RWPE2 (cell line): Measurements from ENCODE around the gene OR5A1.
"Not testable (repeated sequence)": the region's sequence is repeated elsewhere in the genome, so short reads cannot be mapped to it uniquely, and the experiment has no call there.

Experiments used
- ATAC-seq: fragments of 200-7000 bp; cut with Tn5 transposase; 3 replicates; pipeline ENCODE4 v1.9.1; 2021; ENCODE audit warnings: low read depth
- DNase-seq: peaks from one replicate; pipeline ENCODE4 v3.0.0-alpha.2; 2020; ENCODE audit warnings: low spot score
- H3K27ac ChIP-seq: fragments of 450-650 bp; 2 replicates; pipeline ENCODE4 v1.5.1; 2017; ENCODE audit warnings: mild to moderate bottlenecking; ENCODE audit not compliant: poor library complexity, severe bottlenecking
- H3K27me3 ChIP-seq: fragments of 250-450 bp; sonication (Bioruptor Pico); 2 replicates; pipeline ENCODE4 v1.5.1; 2021; ENCODE audit warnings: mild to moderate bottlenecking, moderate library complexity; ENCODE audit not compliant: insufficient read depth, poor library complexity, severe bottlenecking
- H3K36me3 ChIP-seq: fragments of 250-450 bp; sonication (Bioruptor Pico); 2 replicates; pipeline ENCODE4 v1.5.1; 2020; ENCODE audit warnings: low read depth, mild to moderate bottlenecking, moderate library complexity
- H3K4me1 ChIP-seq: fragments of 250-450 bp; sonication (Bioruptor Pico); 2 replicates; pipeline ENCODE4 v1.5.1; 2021; ENCODE audit warnings: mild to moderate bottlenecking, moderate library complexity; ENCODE audit not compliant: insufficient read depth, poor library complexity, severe bottlenecking
- H3K4me3 ChIP-seq: fragments of 250-450 bp; sonication (Bioruptor Pico); 2 replicates; pipeline ENCODE4 v1.5.1; 2021; ENCODE audit warnings: mild to moderate bottlenecking, moderate library complexity; ENCODE audit not compliant: severe bottlenecking
- H3K9me3 ChIP-seq: fragments of 250-450 bp; sonication (Bioruptor Pico); 2 replicates; pipeline ENCODE4 v1.5.1; 2021; ENCODE audit warnings: mild to moderate bottlenecking, moderate library complexity; ENCODE audit not compliant: severe bottlenecking
- TF ChIP-seq, protein P1 (sequence below): fragments of 450-650 bp; IDR thresholded peaks from one replicate; pipeline ENCODE4 v1.5.1; 2017; ENCODE audit warnings: mild to moderate bottlenecking, moderate library complexity; ENCODE audit not compliant: poor library complexity, severe bottlenecking

OR5A1 gene

GRCh38 chr11:59437770-59438169 is 1.5 kb downstream of the OR5A1 start:
- TF ChIP-seq, protein P1, sequence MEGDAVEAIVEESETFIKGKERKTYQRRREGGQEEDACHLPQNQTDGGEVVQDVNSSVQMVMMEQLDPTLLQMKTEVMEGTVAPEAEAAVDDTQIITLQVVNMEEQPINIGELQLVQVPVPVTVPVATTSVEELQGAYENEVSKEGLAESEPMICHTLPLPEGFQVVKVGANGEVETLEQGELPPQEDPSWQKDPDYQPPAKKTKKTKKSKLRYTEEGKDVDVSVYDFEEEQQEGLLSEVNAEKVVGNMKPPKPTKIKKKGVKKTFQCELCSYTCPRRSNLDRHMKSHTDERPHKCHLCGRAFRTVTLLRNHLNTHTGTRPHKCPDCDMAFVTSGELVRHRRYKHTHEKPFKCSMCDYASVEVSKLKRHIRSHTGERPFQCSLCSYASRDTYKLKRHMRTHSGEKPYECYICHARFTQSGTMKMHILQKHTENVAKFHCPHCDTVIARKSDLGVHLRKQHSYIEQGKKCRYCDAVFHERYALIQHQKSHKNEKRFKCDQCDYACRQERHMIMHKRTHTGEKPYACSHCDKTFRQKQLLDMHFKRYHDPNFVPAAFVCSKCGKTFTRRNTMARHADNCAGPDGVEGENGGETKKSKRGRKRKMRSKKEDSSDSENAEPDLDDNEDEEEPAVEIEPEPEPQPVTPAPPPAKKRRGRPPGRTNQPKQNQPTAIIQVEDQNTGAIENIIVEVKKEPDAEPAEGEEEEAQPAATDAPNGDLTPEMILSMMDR, result no peak
- Histone ChIP-seq H3K36me3 (no peaks in the 10 kb centered on the region), H3K9me3 (no peaks in the 10 kb centered on the region), H3K27ac (no peak overlapping the region), H3K4me1 (no peaks in the 10 kb centered on the region), H3K27me3 (peaks cover 12% of the 10 kb centered on the region), H3K4me3 (no peak overlapping the region)
- no peak for DNase-seq
- ATAC-seq, result no peak

GRCh38 chr11:59445624-59446023 is 9.4 kb downstream of the OR5A1 start:
- not testable (repeated sequence) for ATAC-seq, DNase-seq, H3K4me3 ChIP-seq, H3K9me3 ChIP-seq, H3K4me1 ChIP-seq, H3K27me3 ChIP-seq, H3K36me3 ChIP-seq, H3K27ac ChIP-seq

- H3K27ac ChIP-seq, result no peak overlapping the region
- DNase-seq (no peak), ATAC-seq (no peak)
- no peaks in the 10 kb centered on the region for H3K9me3 ChIP-seq
- no peaks in the 10 kb centered on the region for H3K36me3 ChIP-seq
- no peaks in the 10 kb centered on the region for H3K4me1 ChIP-seq
- TF ChIP-seq, protein P1, result no peak
- no peaks in the 10 kb centered on the region for H3K27me3 ChIP-seq
- no peak overlapping the region for H3K4me3 ChIP-seq
Measured at GRCh38 chr11:59448484-59448883, 12.2 kb downstream of the OR5A1 start.

GRCh38 chr11:59456661-59457060 is 20.4 kb downstream of the OR5A1 start, which contains the start of gene OR4D6:
Gene OR4D6 (plus strand): TSS chr11:59456961. CDS start chr11:59456961, 0 bp downstream.
- H3K36me3 ChIP-seq, result no peaks in the 10 kb centered on the region

DNA sequence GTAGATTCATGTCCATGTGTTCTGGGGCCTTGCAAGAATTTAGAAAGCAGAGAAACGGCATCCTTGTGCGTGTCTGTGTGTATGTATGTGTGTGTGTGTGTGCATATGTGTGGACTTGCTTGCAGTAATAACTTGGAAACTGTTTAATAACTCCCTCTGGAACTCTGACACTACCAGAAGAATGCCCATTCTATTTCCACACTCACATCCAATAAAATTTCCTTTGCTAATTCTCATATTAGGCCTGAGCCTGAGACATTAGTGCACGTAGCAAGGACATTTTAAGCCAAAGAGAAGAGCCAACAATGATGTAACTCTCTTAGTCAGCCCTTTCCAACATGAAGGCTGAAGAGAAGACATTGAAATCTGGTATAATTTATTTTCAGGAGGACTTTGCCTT is 23.6 kb downstream of the OR5A1 start:
- Histone ChIP-seq H3K27ac (no peak overlapping the region), H3K9me3 (no peaks in the 10 kb centered on the region), H3K4me3 (no peak overlapping the region), H3K27me3 (no peaks in the 10 kb centered on the region), H3K4me1 (no peaks in the 10 kb centered on the region), H3K36me3 (no peaks in the 10 kb centered on the region)
- no peak for ATAC-seq
- TF ChIP-seq, protein P1, result no peak
- DNase-seq, result no peak

More at GRCh38 chr11:59456661-59457060, 20.4 kb downstream of the OR5A1 start, which contains the start of gene OR4D6:
- H3K27me3 ChIP-seq, result no peaks in the 10 kb centered on the region
- H3K27ac ChIP-seq, result no peak within 1 kb of the TSS
- H3K9me3 ChIP-seq, result no peaks in the 10 kb centered on the region
- no peaks in the 10 kb centered on the region for H3K4me1 ChIP-seq
- TF ChIP-seq, protein P1, result no peak
- no peak for DNase-seq
- ATAC-seq, result no peak
- no peak within 1 kb of the TSS for H3K4me3 ChIP-seq
